DND-41 (cell line): ENCODE measurements around the gene CAPG.

Experiments
- ATAC-seq: fragments of 200-7000 bp; cut with Tn5 transposase; 3 replicates; pipeline ENCODE4 v1.9.1; 2021; ENCODE audit warnings: low read depth; ENCODE audit not compliant: insufficient read depth
- DNase-seq: peaks from one replicate; pipeline ENCODE4 v3.0.0-alpha.2; 2020
- H2AFZ ChIP-seq: 2 replicates; pipeline ENCODE4 v1.6.0; 2012; ENCODE audit warnings: low read depth, low read length
- H3K27ac ChIP-seq: 2 replicates; pipeline ENCODE4 v1.5.1; 2012; ENCODE audit warnings: low read length, inconsistent platforms
- H3K27me3 ChIP-seq: fragments of 200-600 bp; sonication (generic); 2 replicates; pipeline ENCODE4 v1.6.0; 2012; ENCODE audit warnings: low read length, mild to moderate bottlenecking, inconsistent platforms; ENCODE audit not compliant: insufficient read depth, poor library complexity
- H3K36me3 ChIP-seq: 2 replicates; pipeline ENCODE4 v1.5.1; 2012; ENCODE audit warnings: low read length, inconsistent platforms; ENCODE audit not compliant: insufficient read depth
- H3K4me1 ChIP-seq: 2 replicates; pipeline ENCODE4 v1.5.1; 2012; ENCODE audit warnings: mild to moderate bottlenecking, low read length; ENCODE audit not compliant: insufficient read depth
- H3K4me2 ChIP-seq: 2 replicates; pipeline ENCODE4 v1.6.0; 2012; ENCODE audit warnings: mild to moderate bottlenecking, moderate library complexity, low read length, inconsistent platforms; ENCODE audit not compliant: insufficient read depth
- H3K4me3 ChIP-seq, 2 experiments: fragments of 200-600 bp in 1 of 2; shearing (Covaris generic) in 1 of 2; 2 replicates each; pipeline ENCODE4 v1.5.1; 2012 to 2016; ENCODE audit warnings: inconsistent platforms in 2 of 2, low read length in 2 of 2, mild to moderate bottlenecking in 2 of 2, low read depth in 1 of 2, moderate library complexity in 1 of 2
- H3K79me2 ChIP-seq: 2 replicates; pipeline ENCODE4 v1.6.0; 2012; ENCODE audit warnings: low read length, inconsistent platforms; ENCODE audit not compliant: insufficient read depth
- H3K9ac ChIP-seq: 2 replicates; pipeline ENCODE4 v1.6.0; 2012; ENCODE audit warnings: low read depth, mild to moderate bottlenecking, inconsistent platforms, low read length, moderate library complexity
- H3K9me3 ChIP-seq: 2 replicates; pipeline ENCODE4 v1.5.1; 2012; ENCODE audit warnings: low read length, moderate library complexity, mild to moderate bottlenecking, inconsistent platforms; ENCODE audit not compliant: insufficient read depth, severe bottlenecking
- H4K20me1 ChIP-seq: 2 replicates; pipeline ENCODE4 v1.6.0; 2012; ENCODE audit warnings: low read length; ENCODE audit not compliant: insufficient read depth
- CTCF ChIP-seq: IDR thresholded peaks from 2 replicates; pipeline ENCODE4 v1.5.1; 2012; ENCODE audit warnings: borderline replicate concordance, low read length, moderate library complexity, mild to moderate bottlenecking; ENCODE audit not compliant: poor library complexity, severe bottlenecking; ENCODE audit errors: extremely low read depth
- EZH2 ChIP-seq: IDR thresholded peaks from 3 replicates; pipeline ENCODE4 v1.6.1; 2012; ENCODE audit warnings: borderline replicate concordance, low read depth, mild to moderate bottlenecking, moderate library complexity, low read length, inconsistent platforms; ENCODE audit not compliant: severe bottlenecking

The CAPG gene

DNA sequence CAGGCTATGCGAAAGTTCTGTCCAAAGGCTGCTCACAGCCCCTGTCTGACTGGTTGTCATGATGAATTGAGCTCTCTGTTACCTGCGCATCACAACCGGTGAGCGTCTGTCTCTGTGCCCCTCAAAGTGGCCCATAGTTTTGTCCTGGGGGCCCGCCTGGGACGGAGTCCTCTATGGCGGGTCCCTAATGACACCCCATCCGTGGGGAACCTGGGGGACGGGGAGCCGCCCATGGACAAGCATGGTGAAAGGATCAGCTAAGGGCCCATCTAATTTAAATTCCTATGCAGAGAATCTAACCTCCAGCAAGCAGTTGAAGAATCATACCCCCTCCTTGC lies 55.1 kb downstream of the CAPG start:
- Histone ChIP-seq H3K27ac (peak overlapping the region; percentile 88), H3K4me3 (peak overlapping the region; percentile 64 to 84), H3K36me3 (peaks cover 57% of the 10 kb centered on the region), H3K4me2 (peak overlapping the region; percentile 83), H2AFZ (peak overlapping the region; percentile 92), H3K9me3 (no peaks in the 10 kb centered on the region), H3K4me1 (peaks cover 53% of the 10 kb centered on the region), H3K79me2 (peaks cover 42% of the 10 kb centered on the region), H4K20me1 (0 out of 2 replicates have a peak, but pooled peaks cover 2% of the 10 kb centered on the region), H3K9ac (peak overlapping the region; percentile 76), H3K27me3 (no peaks in the 10 kb centered on the region)
- TF ChIP-seq EZH2 (no peak), CTCF (no peak)
- 0 out of 3 replicates have a peak, but pooled peaks have one; percentile 1 for ATAC-seq
- DNase-seq: no peak

GRCh38 chr2:85354286-85355072 lies 55.7 kb downstream of the CAPG start, which contains the start of the genes ELMOD3 and RETSAT:
Gene ELMOD3 (plus strand): TSS chr2:85354769. CDS start chr2:85357199, 2,430 bp downstream.
Gene RETSAT (minus strand): TSS chr2:85354528. CDS start chr2:85354507, 21 bp downstream.
- DNase-seq: peak; percentile 99
- Histone ChIP-seq H3K4me3 (peak within 1 kb of the TSS; percentile 64 to 84), H2AFZ (peak within 1 kb of the TSS; percentile 92), H3K4me2 (peak within 1 kb of the TSS; percentile 83), H3K36me3 (peaks cover 58% of the 10 kb centered on the region), H3K9ac (peak within 1 kb of the TSS; percentile 76), H3K79me2 (peaks cover 42% of the 10 kb centered on the region), H4K20me1 (0 out of 2 replicates have a peak, but pooled peaks cover 2% of the 10 kb centered on the region), H3K27me3 (no peaks in the 10 kb centered on the region), H3K27ac (peak within 1 kb of the TSS; percentile 88), H3K9me3 (no peaks in the 10 kb centered on the region), H3K4me1 (peaks cover 53% of the 10 kb centered on the region)
- TF ChIP-seq EZH2 (no peak), CTCF (peak; percentile 1)
- ATAC-seq: peak; percentile 98

DNA sequence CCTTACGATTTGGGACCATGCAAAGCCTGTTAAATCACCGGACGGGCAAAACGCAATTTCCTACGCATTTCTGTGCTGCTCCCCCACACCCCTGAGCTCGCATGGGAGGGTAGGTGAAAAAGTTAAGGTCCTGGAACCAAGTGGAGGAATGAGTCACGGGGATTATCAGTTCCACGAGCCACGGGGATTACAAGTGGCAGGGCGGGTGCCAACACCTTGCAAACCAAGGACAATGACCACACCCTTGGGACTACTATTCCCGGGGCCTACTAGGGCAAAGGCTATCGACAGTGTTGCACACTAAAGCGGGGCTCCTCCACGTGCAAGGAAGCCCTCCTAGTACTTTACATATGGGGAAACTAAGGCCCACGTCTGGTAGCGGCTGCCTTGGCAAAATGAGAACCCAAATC lies 56.3 kb downstream of the CAPG start:
- DNase-seq: no peak
- peaks cover 53% of the 10 kb centered on the region for H3K4me1 ChIP-seq
- peak; percentile 6 for ATAC-seq
- no peaks in the 10 kb centered on the region for H3K27me3 ChIP-seq
- TF ChIP-seq EZH2 (no peak), CTCF (no peak)
- H3K9me3 ChIP-seq: no peaks in the 10 kb centered on the region
- peak overlapping the region; percentile 83 for H3K4me2 ChIP-seq
- peaks cover 42% of the 10 kb centered on the region for H3K79me2 ChIP-seq
- peak overlapping the region; percentile 77 for H3K27ac ChIP-seq
- H4K20me1 ChIP-seq: 0 out of 2 replicates have a peak, but pooled peaks cover 2% of the 10 kb centered on the region
- H2AFZ ChIP-seq: peak overlapping the region; percentile 85
- H3K9ac ChIP-seq: peak overlapping the region; percentile 76
- peak overlapping the region; percentile 64 to 84 for H3K4me3 ChIP-seq
- H3K36me3 ChIP-seq: peaks cover 60% of the 10 kb centered on the region
